HG02943 (cell line): ENCODE data around the gene WIPF1.

Experiments used
- ATAC-seq: cut with Tn5 transposase; IDR thresholded peaks from one replicate; pipeline ENCODE4 v1.9.1; 2021; ENCODE audit warnings: mild to moderate bottlenecking, low read depth, moderate library complexity; ENCODE audit not compliant: unreplicated experiment

Gene WIPF1, protein sequence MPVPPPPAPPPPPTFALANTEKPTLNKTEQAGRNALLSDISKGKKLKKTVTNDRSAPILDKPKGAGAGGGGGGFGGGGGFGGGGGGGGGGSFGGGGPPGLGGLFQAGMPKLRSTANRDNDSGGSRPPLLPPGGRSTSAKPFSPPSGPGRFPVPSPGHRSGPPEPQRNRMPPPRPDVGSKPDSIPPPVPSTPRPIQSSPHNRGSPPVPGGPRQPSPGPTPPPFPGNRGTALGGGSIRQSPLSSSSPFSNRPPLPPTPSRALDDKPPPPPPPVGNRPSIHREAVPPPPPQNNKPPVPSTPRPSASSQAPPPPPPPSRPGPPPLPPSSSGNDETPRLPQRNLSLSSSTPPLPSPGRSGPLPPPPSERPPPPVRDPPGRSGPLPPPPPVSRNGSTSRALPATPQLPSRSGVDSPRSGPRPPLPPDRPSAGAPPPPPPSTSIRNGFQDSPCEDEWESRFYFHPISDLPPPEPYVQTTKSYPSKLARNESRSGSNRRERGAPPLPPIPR

DNA sequence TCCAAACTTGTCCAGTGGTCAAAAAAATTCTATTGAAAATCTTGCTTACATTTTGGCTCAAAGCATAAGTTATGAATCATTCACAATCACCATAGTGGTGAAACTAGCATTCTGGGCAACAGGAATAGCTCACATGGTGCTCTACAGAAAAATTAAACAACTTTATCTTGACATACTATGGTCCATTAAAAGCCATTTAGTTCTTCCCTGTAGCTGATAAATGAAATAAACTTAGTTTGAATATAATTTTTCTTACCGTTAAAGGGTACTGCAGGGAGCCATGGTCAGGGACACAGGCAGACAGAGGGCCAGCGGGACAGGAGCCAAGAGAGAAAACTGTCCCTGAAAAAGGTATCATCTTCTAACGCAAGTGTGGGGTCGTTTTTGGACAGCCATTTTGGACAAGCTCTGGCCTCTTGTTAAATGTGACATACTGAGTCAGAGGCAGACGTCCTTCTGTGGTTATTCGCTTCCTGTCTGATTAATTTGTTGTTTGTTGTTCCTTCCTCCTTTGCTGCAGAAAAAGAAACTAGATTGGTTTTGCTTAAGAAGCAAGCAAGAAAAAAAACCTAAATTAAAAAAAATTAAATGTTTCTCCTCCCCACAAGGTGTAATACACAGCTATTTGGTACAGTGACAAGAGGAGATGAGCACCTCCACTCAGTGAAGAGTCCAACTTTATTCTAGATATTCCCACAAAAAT is at the start of gene WIPF1:
TSS of gene WIPF1 (minus strand) at position 460 of the 703 bp plus-strand sequence. CDS start 12,231 bp downstream, outside the sequence.
- ATAC-seq = peak; percentile 42

DNA sequence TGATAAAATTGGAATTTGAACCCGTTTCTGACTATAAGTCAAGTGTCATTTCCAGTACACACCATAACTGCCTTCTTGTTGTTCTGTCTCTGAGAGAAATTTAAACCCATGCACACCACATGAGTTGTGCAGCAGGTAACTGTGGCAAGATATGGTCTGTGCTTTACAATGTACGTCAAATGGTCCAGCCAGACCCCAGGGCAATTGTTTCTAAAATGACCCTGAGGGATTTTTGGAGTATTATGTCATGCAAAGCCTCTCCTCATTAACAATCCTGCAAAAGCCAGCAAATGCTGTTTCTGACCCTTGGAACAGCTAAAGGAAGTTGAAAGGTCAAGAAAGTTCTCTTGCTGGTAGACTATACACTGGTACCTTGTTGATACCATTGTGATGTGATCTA is 47.7 kb upstream of the WIPF1 start:
- ATAC-seq = no peak

DNA sequence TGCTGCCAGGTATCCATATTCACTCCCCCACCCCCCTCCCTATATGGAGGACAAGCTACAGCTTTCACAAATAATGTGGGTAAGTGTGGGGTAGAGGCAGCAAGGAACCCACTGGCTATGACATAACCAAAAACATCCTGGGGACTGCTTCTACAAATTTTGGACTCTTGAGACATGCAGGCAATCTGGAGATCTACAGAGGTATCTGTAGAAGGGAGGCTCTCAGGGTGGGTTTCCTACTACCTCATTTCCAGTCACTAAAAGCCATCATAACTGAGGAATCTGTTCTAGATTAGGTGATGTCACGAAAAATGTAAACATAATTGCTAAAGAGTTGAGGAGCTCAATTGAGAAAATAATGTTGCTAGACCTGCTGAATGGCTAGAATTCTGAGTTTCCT is 46.8 kb upstream of the WIPF1 start:
- ATAC-seq = no peak

DNA sequence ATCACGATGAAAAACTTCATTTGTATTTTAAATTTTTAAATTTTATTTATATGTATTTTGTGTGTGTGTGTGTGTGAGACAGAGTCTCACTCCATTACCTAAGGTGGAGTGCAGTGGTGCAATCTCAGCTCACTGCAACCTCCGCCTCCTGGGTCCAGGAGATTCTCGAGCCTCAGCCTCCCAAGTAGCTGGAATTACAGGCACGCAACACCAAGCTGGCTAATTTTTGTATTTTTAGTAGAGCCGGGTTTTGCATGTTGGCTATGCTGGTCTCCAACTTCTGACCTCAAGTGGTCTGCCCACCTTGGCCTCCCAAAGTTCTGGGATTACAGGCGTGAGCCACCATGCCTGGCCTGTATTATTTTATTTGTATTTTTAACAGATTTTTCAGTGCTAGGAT is 45.8 kb upstream of the WIPF1 start:
- no peak for ATAC-seq

DNA sequence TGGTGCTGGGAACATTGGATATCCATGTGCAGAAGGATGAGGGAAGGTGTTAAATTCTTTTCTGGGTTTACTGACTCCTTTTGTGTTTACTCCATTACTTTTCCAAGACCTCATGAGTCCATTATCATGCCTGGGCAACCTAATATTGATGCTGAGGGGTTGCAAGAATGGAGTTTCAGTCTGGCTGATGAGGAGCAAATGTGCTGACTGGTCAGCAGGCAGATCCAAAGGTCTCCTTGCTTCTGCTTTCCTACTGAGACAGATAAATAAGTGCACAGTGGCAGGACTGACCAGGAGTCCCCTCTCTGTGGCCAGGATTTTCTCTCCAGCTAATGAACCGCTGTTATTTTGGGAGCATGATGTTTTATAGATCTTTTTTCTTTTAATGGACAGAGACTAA is 43.6 kb upstream of the WIPF1 start:
- no peak for ATAC-seq

DNA sequence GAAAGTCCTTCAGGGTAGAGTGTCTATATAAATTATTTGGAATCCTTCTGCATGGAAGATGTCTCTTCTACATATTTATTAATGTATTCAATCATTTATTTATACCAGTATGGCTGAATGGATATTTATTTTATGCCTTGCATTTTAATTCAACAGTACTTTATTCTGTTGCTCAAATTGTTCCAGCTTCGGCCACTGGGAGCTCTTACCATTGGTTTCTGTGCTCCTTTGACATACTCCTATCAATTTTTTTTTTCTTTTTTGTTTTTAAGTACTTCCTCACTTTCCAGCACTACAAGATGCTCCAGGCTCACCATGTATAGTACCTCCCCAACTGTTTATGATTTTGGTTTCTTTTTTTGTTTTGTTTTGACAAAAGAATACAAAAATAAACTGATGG is 39.4 kb upstream of the WIPF1 start:
- no peak for ATAC-seq

DNA sequence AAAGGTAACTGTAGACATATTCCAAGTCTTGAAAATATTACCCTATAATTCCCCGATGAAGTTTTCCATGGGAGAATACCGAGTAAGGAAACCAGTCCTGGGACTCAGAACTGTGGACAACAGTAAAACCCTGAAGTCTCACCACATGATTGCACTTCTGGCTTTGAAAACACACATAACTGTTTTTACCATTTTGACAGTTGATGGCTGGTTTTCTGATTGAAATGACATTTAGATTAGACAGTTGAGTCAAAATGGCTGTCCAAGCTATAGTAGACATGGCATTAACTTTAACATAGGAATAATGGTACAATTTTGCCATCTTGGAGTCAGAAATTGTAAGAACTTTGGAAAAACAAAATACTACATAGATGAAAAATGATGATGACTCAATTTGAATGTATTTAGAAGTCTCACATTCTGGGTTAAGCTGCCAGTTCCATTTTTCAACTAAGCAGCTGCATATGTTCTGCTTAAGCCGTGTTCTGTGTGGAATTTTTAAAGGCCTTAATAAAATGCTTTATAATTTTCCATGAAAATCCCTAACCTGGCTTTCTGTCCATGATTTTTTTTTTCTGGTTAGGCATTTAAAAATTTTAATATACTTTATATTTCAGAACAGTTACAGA is 38.3 kb upstream of the WIPF1 start:
- no peak for ATAC-seq

DNA sequence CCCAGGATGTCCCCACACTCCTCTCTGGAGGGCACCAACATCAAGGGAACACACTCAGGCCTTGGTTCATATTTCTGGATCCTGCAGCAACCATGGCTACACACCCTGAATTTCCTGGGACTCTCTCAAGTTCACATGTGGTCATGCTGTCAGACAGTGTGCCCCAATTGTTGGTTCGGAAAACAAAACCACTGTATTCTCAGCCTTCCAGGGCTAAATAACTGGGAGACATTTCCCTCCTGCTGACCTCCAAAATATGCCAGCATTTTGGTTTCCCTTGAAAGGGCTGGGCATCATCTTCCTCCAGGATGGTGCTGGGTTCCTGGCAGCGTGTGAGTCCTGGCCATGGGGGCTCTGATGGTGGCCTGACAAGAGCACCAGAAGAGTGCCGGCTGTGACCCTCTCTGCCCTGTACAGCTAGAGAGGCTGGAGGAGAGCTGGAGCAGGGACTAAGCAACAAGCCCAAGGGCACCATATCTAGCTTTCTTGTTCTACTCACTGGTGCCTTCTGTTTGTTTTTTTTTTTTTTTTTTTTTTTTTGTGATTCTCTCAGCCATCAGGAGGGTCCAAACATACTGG is 37.5 kb upstream of the WIPF1 start:
- ATAC-seq = no peak

DNA sequence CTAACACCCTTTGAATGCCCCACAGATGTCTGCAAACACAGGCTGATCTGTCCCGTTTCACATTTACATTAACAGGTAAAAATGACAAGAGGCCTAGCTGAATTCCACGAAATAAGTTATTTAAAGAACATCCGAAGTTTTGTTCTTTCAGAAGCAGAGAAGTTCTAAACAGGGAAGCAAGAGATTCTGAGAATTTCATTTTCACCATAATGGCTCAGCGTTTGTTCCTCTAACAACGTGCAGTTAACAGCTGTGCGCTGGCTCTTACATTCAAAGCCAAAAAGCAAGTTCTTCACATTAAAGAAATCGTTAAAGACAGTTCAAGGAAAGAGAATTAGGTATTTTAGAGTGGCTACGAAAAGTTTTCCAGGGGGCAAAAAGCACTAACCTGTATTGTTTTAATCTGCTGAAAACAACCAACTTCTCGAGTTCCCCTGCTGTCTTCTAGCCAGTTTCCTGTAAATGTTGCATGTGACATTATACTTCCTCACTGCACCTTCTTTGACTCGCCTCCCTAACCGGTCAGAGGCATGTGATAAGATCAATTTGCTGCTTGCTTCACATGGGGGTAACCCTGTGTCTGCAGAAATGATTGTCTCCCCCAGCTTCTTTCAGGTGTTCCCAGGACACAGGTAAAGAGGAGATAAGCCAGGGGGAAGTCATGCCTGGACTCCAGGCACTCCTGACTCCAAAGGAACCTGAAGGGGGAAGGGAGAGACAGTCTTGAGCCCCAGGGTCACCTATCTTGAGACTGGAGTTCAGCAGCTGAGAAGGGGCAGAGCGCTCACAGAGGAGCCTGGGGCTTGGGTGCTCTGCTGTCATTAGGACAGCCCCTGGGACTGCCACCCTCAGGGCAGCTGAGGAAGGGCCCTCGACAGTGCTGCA is 36.8 kb upstream of the WIPF1 start:
- ATAC-seq = peak; percentile 68

DNA sequence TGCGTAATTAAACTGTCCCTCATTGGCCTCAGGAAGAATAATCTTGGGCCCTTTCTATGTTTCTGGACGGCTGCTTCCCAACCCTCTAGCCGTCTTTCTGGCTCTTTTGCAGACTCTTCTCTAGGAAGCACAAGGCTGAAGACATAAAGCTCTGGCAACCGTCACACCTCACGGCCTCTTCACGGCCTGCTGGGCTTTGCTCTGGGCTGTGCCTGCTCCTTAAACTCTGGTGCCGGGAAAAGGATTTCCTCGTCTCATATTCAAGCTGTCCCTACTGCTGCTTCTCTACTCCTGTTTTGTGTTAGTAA is 36.0 kb upstream of the WIPF1 start:
- ATAC-seq = no peak

DNA sequence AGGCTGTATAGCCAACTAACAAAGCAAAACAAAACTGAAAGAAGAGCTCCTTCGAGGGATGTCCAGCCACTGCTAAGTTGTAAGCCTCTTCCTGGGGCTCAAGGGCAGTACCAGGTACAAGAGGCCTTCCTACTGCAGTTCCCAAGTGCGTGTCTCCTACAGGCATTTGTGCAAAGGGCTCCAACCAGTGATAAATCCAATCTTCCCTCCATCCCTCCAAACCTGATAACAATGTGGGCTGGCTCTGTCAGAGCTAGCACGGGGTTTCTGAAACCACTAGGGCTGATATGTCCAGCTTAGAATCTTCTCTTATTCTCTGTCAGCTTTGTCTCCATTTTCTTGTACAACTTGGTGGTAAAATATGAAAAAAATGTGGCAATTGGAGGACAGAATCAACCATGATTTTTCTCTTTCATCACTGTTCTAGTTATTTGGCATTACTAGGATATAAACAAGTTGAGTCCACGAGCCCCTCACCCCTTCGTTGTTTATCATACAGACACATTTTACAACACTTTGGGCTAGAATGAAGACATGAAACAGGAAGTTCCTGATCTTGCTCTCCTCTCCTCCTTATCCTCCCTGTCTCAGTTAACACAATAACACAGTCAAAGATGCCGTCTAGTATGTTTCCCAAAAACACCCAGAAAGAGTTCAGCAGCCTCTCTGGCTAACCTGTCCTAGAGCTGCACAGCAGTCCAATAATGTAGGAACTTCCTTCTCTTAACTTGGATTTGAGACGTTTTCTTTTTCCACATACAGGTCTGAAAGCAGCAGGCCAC is 35.4 kb upstream of the WIPF1 start:
- no peak for ATAC-seq

DNA sequence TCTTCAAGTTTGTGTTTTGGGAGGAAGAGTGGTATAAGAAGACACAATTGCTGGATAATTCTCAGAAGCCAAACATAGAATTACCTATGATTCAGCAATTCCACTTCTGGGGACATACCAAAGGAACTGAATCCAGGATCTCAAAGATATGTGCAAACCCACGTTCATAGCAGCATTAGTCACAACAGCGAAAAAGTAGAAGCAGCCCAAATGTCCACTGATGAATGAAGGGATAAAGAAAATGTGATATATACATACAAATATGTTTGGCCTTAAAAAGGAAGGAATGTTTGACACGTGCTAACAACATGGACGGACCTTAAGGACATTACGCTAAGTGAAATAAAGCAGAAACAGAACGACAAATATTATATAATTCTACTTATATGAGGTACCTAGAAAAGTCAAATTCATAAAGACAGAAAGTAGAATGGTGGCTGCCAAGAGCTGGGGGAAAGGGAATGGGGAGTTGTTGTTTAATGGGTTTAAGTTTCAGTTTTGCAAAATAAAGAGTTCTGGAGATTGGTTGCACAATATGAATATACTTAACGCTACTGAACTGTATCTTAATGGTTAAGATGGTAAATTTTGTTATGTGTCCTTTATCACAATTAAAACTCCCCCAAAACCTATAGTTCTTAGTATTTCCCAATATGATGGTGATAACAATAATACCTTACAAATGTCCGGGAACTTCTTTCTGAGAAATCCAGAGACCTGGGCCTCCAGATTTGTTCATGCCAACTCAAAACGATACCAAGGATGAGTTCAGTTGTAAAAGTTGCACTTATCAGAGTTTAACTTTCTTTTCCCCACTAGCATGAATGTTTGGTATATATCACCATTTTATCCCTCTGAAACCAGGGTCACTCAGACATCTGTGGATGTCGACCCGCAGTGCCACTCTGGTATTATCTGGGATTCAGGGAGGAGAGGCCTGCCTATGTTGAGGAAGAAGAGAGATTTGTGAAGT is 33.7 kb upstream of the WIPF1 start:
- ATAC-seq = no peak

DNA sequence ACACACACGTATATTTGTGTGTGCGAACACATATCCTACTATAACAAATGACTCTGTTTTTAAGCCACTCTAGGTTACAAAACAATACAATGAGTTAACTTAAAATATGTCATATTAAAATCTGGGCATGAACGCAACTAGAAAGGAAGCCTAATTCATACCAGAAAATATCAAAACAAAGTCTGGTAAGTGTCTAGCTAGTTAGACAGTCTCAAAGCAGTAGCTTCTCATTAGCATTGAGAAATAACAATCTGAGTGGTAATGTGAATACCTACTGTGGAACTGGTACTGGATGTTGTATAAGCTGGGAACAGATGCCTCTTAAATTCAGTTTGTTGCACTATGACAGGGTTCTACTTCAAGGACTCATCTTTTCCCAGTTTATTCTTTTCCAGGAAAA is 32.5 kb upstream of the WIPF1 start:
- ATAC-seq = no peak

DNA sequence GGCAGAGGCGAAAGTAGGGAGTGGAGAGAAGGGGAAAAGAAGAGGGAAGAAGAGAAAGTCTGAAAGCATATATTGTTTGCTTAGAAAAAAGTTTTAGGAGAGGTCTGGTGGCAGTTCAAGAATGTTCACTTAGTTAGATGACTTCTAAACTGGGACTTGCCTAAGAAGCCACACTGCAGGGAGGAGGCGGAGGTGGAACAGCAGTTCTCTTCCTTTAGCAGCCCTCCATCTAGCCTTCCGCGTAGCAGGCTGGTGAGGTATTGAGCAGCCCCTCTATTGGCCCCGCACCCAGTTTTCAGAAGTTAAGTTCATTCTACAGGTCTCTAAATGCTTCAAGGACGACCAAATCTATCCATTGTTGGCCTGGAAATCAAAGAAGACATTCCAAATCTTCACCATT is 31.9 kb upstream of the WIPF1 start:
- ATAC-seq = no peak

DNA sequence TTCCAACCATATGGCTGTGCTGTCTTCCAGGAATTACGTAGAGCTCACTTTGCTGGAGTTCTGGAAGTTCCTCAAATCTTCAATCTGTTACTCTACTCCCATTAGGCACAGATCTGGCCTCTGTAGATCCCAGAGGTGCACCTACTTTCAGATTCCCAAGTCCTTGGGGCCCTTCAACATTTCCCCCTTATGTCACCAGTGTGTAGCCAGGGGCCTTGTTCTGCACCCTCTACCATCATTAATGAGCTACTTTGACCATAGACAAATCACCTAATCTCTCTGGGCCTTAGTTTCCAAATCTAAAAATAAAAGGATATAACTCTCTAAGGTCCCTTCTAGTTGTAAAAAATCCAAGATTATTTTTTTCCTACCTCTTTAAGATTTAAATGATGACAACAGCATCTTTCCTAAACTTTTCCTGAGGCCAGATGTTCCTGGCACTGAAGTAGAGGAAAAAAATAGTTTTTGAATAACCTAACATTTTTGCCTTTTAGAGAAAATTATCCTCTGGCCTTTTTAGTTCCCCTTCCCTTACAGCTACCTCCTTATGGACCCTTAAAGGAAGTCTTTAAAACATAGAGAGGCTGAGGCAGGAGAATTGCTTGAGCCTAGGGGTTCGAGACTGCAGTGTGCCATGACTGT is 31.0 kb upstream of the WIPF1 start:
- no peak for ATAC-seq

DNA sequence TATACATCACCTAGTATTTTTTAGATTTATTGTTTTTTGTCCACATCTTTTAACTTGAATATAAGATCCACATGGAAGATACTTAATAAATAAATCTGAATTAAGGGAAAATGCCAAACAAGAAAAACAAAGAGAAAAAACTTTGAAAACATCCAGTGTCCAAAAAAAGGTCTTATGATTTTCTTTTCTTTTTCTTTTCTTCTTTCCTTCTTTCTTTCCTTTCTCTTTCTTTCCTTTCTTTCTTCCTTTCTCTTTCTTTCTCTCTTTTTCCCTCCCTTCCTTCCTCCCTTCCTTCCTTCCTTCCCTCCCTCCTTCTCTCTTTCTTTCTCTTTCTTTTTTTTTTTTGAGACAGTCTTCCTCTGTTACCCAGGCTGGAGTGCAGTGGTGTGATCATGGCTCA is 29.6 kb upstream of the WIPF1 start:
- no peak for ATAC-seq

DNA sequence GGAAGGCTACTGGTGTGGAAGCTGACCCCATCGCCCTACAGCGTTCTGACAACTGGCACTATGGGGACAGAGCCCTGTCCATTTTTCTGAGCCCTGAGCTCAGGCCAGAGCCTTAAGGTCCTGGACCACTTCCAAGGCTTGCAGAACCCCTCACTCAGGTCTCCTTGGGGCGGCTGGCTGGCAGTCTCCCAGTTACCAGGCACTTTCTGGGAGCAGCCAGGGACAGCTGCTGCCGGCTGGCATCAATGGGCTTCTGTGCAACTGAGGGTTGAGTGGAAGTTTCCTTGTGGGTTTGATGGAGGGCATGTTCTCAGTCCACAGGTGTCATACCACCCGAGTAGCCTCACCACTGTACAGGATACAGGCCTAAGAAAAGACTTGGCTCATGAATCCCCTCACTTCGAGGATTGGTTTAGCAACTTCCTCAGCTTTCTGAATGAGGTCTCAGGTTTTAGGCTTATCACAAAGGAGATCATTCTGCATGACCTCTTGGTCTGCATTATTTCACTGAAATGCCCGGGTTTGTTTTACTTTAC is 27.4 kb upstream of the WIPF1 start:
- ATAC-seq = no peak

DNA sequence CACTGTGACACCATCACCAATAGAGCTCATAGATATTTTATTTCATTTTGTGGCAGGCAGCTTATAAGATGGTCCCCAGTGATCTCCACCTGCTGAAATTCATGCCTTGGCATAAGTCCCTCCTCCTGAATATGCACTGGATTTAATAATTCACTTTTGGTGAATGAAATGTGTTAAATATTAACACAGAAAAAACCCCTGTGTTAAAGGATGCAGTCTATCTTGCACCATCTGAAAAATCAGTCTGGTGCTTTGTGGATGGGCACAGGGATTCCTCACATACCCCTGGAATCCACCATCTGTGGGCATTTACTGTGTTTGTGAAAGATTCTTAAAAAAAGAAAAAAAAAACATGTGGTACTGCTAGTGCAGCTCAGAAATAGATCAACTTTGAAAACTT is 26.1 kb upstream of the WIPF1 start:
- ATAC-seq = peak; percentile 58
